Endothelial cell of umbilical vein (primary cell): Measurements from ENCODE around the gene EFNA5. TPM values are rescaled to one million over a fixed set of nuclear protein-coding genes. Genes with fewer than 3 reads are reported as not detected.

Source experiments
- BruUV-seq: library from RNA; stranded (reverse); fragments of 400-500 nt; replicated peaks from 2 replicates; lab custom pipeline; 2021; lab: Mats Ljungman, UMichigan
- CTCF ChIA-PET: fragments of 300-600, 350-600 bp; sonication (Branson Sonifier 250); formaldehyde crosslinking; loops from one replicate; lab custom pipeline; 2021; ENCODE audit warnings: antibody characterized with exemption, inconsistent platforms; lab: Charles Lee
- POLR2A ChIA-PET: fragments of 300-600, 350-600 bp; sonication (Branson Sonifier 250); formaldehyde crosslinking; loops from one replicate; lab custom pipeline; 2021; ENCODE audit warnings: antibody characterized with exemption, inconsistent platforms; lab: Charles Lee
- DNase-seq: peaks from one replicate; pipeline ENCODE4 v3.0.0-alpha.2; 2011; ENCODE audit warnings: low read depth, low spot score
- FAIRE-seq: peaks from 2 replicates; lab custom pipeline; 2011; peaks lifted over from hg19 to GRCh38; lab: Jason Lieb, UNC
- H2AFZ ChIP-seq: 2 replicates; pipeline ENCODE4 v1.6.0; 2012; ENCODE audit warnings: low read depth, low read length, control low read depth, inconsistent platforms
- H3K27ac ChIP-seq: 2 replicates; pipeline ENCODE4 v1.5.1; 2011; ENCODE audit warnings: low read depth, mild to moderate bottlenecking, control low read depth, low read length, moderate library complexity; ENCODE audit not compliant: insufficient read depth
- H3K27me3 ChIP-seq, 2 experiments: 2 replicates each; pipeline versions ENCODE4 v1.6.0 to v1.6.1; 2011; ENCODE audit warnings: low read length in 2 of 2, mixed read lengths in 1 of 2; ENCODE audit not compliant: control insufficient read depth in 2 of 2, insufficient read depth in 2 of 2
- H3K36me3 ChIP-seq, 2 experiments: 2 replicates in 1 of 2; 3 replicates in 1 of 2; pipeline ENCODE4 v1.5.1; 2011; ENCODE audit warnings: low read length in 2 of 2, mild to moderate bottlenecking in 1 of 2, moderate library complexity in 1 of 2; ENCODE audit not compliant: control insufficient read depth in 2 of 2, insufficient read depth in 2 of 2; ENCODE audit errors: extremely low read depth in 1 of 2
- H3K4me1 ChIP-seq: 3 replicates; pipeline ENCODE4 v1.5.1; 2011; ENCODE audit warnings: mild to moderate bottlenecking, low read length; ENCODE audit not compliant: control insufficient read depth, insufficient read depth; ENCODE audit errors: extremely low read depth
- H3K4me2 ChIP-seq: 2 replicates; pipeline ENCODE4 v1.6.1; 2011; ENCODE audit warnings: low read length, control low read depth, mixed read lengths; ENCODE audit not compliant: insufficient read depth
- H3K4me3 ChIP-seq, 3 experiments: fragments of 200-600 bp in 1 of 3; sonication (generic), shearing (Covaris generic) in 1 of 3; replicated peaks in 1 of 3; 2 replicates each; pipeline ENCODE4 v1.5.1; 2011 to 2016; ENCODE audit warnings: control low read depth in 3 of 3, low read length in 3 of 3, mild to moderate bottlenecking in 2 of 3, inconsistent platforms in 1 of 3, low read depth in 1 of 3, moderate library complexity in 1 of 3; ENCODE audit not compliant: insufficient read depth in 1 of 3
- H3K79me2 ChIP-seq: 2 replicates; pipeline ENCODE4 v1.6.0; 2012; ENCODE audit warnings: low read length, inconsistent platforms; ENCODE audit not compliant: control insufficient read depth, insufficient read depth
- H3K9ac ChIP-seq: replicated peaks from 2 replicates; pipeline ENCODE3; 2011; ENCODE audit warnings: low read length, control low read depth; ENCODE audit not compliant: insufficient read depth; ENCODE audit errors: extremely low read depth
- H3K9me1 ChIP-seq: replicated peaks from 3 replicates; pipeline ENCODE4 v1.6.0; 2011; ENCODE audit warnings: mild to moderate bottlenecking, low read length; ENCODE audit not compliant: control insufficient read depth, insufficient read depth; ENCODE audit errors: extremely low read depth
- H3K9me3 ChIP-seq: replicated peaks from 2 replicates; pipeline ENCODE4 v1.5.1; 2012; ENCODE audit warnings: low read length, inconsistent platforms; ENCODE audit not compliant: control insufficient read depth, insufficient read depth
- H4K20me1 ChIP-seq: replicated peaks from 2 replicates; pipeline ENCODE3; 2011; ENCODE audit warnings: mild to moderate bottlenecking, low read length; ENCODE audit not compliant: control insufficient read depth, insufficient read depth; ENCODE audit errors: extremely low read depth
- EZH2 ChIP-seq: IDR thresholded peaks from 2 replicates; pipeline ENCODE4 v1.6.1; 2012; ENCODE audit warnings: borderline replicate concordance, low read depth, mild to moderate bottlenecking, moderate library complexity, low read length, inconsistent platforms; ENCODE audit not compliant: severe bottlenecking
- FOS ChIP-seq: IDR thresholded peaks from 2 replicates; pipeline ENCODE4 v1.6.1; 2011; ENCODE audit warnings: mild to moderate bottlenecking, low read length, moderate library complexity, borderline replicate concordance; ENCODE audit not compliant: insufficient read depth
- GATA2 ChIP-seq: IDR thresholded peaks from 2 replicates; pipeline ENCODE4 v1.7.0; 2011; ENCODE audit warnings: low read depth, mild to moderate bottlenecking, moderate library complexity, mixed read lengths, low read length; ENCODE audit not compliant: insufficient read length, insufficient read depth
- JUN ChIP-seq: IDR thresholded peaks from 2 replicates; pipeline ENCODE4 v1.6.1; 2011; ENCODE audit warnings: borderline replicate concordance, low read depth; ENCODE audit not compliant: insufficient read length, insufficient read depth
- MYC ChIP-seq: IDR thresholded peaks from one replicate; pipeline ENCODE4 v1.6.1; 2011; ENCODE audit warnings: mild to moderate bottlenecking, low read depth, low read length
- POLR2A ChIP-seq: IDR thresholded peaks from 2 replicates; pipeline ENCODE4 v1.6.1; 2012; ENCODE audit warnings: low read depth, mild to moderate bottlenecking, control low read depth, low read length
- POLR2AphosphoS5 ChIP-seq: IDR thresholded peaks from 2 replicates; pipeline ENCODE4 v1.6.1; 2012; ENCODE audit warnings: low read depth, mild to moderate bottlenecking, control low read depth, low read length, moderate library complexity; ENCODE audit not compliant: insufficient read depth
- dilution Hi-C: fragments of 300-500 bp; cut with MboI; formaldehyde crosslinking; loops from one replicate; pipeline ENCODE4 v1.15.0; 2019; ENCODE audit warnings: low sequenced_read_pairs; ENCODE audit not compliant: extremely low pct_ligation_motif_present
- intact Hi-C: fragments of 100-400 bp; cut with micrococcal nuclease; formaldehyde crosslinking; loops from one replicate; pipeline ENCODE4 v1.10.0; 2022
- polyA plus RNA-seq, 4 experiments: library from polyadenylated mRNA; depleted of rRNA in 3 of 4; stranded (reverse) in 3 of 4; unstranded in 1 of 4; fragments of >200 nt; gene quantifications; 2 replicates each; pipeline versions ENCODE4 v1.2.1 to v1.2.3, GENCODE V29; 2011 to 2012; ENCODE audit warnings: missing spikeins in 1 of 4
- total RNA-seq: library from RNA; stranded (reverse); gene quantifications from 2 replicates; pipeline ENCODE4 v1.2.3, GENCODE V29; 2021
- TF ChIP-seq, protein P1 (sequence below), 2 donors: IDR thresholded peaks; 1 replicate in 1 of 2; 2 replicates in 1 of 2; pipeline ENCODE4 v1.5.1; 2011; ENCODE audit warnings: low read length in 2 of 2, mild to moderate bottlenecking in 2 of 2, moderate library complexity in 2 of 2, control low read depth in 1 of 2, inconsistent platforms in 1 of 2, low read depth in 1 of 2; ENCODE audit not compliant: insufficient read depth in 1 of 2; ENCODE audit errors: extremely low read depth in 1 of 2
- TF ChIP-seq, protein P2 (sequence below): IDR thresholded peaks from 2 replicates; pipeline ENCODE4 v1.6.1; 2011; ENCODE audit not compliant: insufficient read depth, insufficient read length

Gene EFNA5
- total and polyA plus RNA-seq, 2 donors (not counting 3 experiments of a cell fraction or from before 2014, with no cell fraction given), result 13.6 to 22.1 TPM

DNA sequence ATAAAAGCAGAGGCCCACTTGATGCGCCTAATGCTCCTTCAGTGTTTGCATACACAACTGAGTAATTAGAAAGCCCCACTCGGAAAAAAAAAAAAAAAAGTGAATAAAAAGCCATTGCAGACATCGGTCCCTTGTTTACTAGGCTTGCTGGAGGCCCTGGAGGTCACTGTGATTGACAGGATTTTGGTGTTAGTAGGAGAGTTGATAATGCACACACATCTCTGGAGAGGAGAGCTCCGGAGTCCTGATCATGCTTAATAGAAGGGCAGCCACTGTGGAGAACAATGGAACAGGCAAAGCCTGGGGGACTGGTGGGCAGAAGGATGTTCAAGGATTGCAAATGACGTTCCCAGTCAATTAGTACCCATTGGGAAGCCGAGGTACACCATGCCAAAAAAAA is 152.5 kb downstream of the EFNA5 start:
- POLR2A ChIA-PET, result no interaction called here
- DNase-seq, result no peak
- H3K36me3 ChIP-seq, result no peaks in the 10 kb centered on the region

More for the DNA sequence above, 152.5 kb downstream of the EFNA5 start:
- no peak overlapping the region for H3K27ac ChIP-seq
- H3K9me3 ChIP-seq, result no peaks in the 10 kb centered on the region
- no TSS peak for BruUV-seq
- no peak overlapping the region for H2AFZ ChIP-seq
- intact Hi-C loops (no loop called here), dilution Hi-C loops (no loop called here)
- no peaks in the 10 kb centered on the region for H4K20me1 ChIP-seq
- no peak overlapping the region for H3K9ac ChIP-seq
- no peak overlapping the region for H3K4me3 ChIP-seq
- H3K4me1 ChIP-seq, result peaks cover 2% of the 10 kb centered on the region
- H3K27me3 ChIP-seq, result no peaks in the 10 kb centered on the region
- no peaks in the 10 kb centered on the region for H3K79me2 ChIP-seq
- TF ChIP-seq MYC, result no peak
- TF ChIP-seq POLR2AphosphoS5, result no peak
- TF ChIP-seq JUN, result no peak
- no peak for TF ChIP-seq GATA2
- TF ChIP-seq, protein P1, sequence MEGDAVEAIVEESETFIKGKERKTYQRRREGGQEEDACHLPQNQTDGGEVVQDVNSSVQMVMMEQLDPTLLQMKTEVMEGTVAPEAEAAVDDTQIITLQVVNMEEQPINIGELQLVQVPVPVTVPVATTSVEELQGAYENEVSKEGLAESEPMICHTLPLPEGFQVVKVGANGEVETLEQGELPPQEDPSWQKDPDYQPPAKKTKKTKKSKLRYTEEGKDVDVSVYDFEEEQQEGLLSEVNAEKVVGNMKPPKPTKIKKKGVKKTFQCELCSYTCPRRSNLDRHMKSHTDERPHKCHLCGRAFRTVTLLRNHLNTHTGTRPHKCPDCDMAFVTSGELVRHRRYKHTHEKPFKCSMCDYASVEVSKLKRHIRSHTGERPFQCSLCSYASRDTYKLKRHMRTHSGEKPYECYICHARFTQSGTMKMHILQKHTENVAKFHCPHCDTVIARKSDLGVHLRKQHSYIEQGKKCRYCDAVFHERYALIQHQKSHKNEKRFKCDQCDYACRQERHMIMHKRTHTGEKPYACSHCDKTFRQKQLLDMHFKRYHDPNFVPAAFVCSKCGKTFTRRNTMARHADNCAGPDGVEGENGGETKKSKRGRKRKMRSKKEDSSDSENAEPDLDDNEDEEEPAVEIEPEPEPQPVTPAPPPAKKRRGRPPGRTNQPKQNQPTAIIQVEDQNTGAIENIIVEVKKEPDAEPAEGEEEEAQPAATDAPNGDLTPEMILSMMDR (IDR thresholded peaks at IDR 0.05; ENCODE audit: extremely low read depth in 1 of 2, insufficient read depth in 1 of 2, low read depth in 1 of 2, low read length in 2 of 2), result no peak
- TF ChIP-seq, protein P2, sequence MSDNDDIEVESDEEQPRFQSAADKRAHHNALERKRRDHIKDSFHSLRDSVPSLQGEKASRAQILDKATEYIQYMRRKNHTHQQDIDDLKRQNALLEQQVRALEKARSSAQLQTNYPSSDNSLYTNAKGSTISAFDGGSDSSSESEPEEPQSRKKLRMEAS, result no peak
- TF ChIP-seq EZH2, result no peak
- TF ChIP-seq POLR2A, result no peak
- TF ChIP-seq FOS, result no peak
- CTCF ChIA-PET, result interaction anchor here (1.3 kb wide), 1 partner anchor 11 kb away, joined by 3 read pairs; no protein-coding TSS in a partner anchor
- no peak for FAIRE-seq
- no peaks in the 10 kb centered on the region for H3K9me1 ChIP-seq
- no peak overlapping the region for H3K4me2 ChIP-seq
